ENCODE results near the gene NLRP8. TPM values are rescaled to one million over a fixed set of nuclear protein-coding genes. Genes with fewer than 3 reads are reported as not detected.
A peak's percentile ranks its signal among the peaks of the same experiment; 100 is the strongest.

The NLRP8 gene
- total RNA-seq, 6 donors from 2014 or later = not detected

DNA sequence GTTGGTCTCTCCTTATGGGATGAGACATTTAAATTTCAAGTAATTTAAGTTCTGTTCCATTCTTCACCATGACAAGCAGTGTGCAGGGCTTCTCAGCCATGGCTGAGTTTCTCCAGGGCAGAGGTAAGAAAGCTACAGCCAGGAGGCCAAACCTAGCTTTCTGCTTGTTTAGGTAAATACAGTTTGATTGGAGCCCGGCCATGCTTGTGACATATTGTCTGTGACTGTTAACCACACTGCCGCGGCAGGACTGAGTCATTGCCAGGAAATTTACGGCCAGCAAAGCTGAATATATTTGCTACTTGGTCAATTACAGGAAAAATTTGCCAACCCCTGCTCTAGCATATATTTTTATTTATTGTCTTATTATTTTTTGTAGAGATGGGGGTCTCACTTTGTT, 10.7 kb downstream of the NLRP8 start:
- Histone ChIP-seq H3K36me3 (no peaks in the 10 kb centered on the region), H3K27me3 (no peaks in the 10 kb centered on the region), H3K4me1 (no peaks in the 10 kb centered on the region), H3K4me3 (no peak overlapping the region), H3K27ac (no peak overlapping the region), H3K9me3 (no peaks in the 10 kb centered on the region)
- ATAC-seq (ENCODE audit: low FRiP score in 2 of 2) (no peak), DNase-seq (no peak)
- 85 to 88% methylated on average over 4 of the region's 4 CpGs for WGBS, 2 donors
- TF ChIP-seq, protein P1, sequence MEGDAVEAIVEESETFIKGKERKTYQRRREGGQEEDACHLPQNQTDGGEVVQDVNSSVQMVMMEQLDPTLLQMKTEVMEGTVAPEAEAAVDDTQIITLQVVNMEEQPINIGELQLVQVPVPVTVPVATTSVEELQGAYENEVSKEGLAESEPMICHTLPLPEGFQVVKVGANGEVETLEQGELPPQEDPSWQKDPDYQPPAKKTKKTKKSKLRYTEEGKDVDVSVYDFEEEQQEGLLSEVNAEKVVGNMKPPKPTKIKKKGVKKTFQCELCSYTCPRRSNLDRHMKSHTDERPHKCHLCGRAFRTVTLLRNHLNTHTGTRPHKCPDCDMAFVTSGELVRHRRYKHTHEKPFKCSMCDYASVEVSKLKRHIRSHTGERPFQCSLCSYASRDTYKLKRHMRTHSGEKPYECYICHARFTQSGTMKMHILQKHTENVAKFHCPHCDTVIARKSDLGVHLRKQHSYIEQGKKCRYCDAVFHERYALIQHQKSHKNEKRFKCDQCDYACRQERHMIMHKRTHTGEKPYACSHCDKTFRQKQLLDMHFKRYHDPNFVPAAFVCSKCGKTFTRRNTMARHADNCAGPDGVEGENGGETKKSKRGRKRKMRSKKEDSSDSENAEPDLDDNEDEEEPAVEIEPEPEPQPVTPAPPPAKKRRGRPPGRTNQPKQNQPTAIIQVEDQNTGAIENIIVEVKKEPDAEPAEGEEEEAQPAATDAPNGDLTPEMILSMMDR (IDR thresholded peaks at IDR 0.05) = no peak
- TF ChIP-seq EP300 (IDR thresholded peaks at IDR 0.05) (no peak), POLR2AphosphoS5 (IDR thresholded peaks at IDR 0.05) (no peak), POLR2A (IDR thresholded peaks at IDR 0.05) (no peak)

DNA sequence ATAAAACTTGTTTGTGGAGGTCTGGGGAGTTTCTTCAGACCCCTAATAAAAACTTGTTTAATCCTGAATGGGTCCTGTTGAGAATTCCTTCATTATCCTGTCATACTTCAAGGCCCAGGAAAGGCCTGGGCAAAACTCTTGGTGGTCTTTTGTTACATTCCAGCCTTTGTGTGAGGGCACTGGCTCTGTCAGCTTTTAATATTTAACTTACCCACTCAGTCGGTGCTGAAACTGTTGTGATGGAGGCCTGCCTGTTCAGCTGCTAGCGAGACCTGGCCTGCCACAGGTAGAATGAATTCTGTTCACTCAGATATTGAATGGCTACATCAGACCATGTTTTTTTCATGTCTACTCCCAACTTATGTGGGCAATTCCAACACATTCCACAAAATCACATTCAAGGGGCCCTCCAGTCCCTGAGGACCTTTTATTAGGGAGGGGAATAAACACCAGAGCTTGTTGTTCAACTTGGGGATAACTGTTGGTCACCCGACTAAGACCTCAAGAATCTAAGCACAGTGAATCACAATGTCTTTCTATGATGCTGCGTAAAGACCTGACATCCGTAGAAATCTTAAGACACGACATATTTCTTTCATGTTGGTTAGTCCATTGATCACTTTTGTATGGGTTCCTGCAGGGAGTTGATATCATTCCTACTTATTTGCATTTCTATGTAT, 12.5 kb downstream of the NLRP8 start:
- no peaks in the 10 kb centered on the region for H3K36me3 ChIP-seq
- TF ChIP-seq POLR2A (IDR thresholded peaks at IDR 0.05) = no peak
- no peak for TF ChIP-seq POLR2AphosphoS5 (IDR thresholded peaks at IDR 0.05)
- no peak for TF ChIP-seq EP300 (IDR thresholded peaks at IDR 0.05)
- TF ChIP-seq, protein P1 (IDR thresholded peaks at IDR 0.05) = no peak
- H3K4me1 ChIP-seq = no peaks in the 10 kb centered on the region
- no peak for DNase-seq
- H3K4me3 ChIP-seq = no peak overlapping the region
- ATAC-seq (ENCODE audit: low FRiP score in 2 of 2) = no peak
- no peak overlapping the region for H3K27ac ChIP-seq
- H3K27me3 ChIP-seq = no peaks in the 10 kb centered on the region
- WGBS, 2 donors = 78 to 89% methylated on average over 6 of the region's 6 CpGs
- no peaks in the 10 kb centered on the region for H3K9me3 ChIP-seq

DNA sequence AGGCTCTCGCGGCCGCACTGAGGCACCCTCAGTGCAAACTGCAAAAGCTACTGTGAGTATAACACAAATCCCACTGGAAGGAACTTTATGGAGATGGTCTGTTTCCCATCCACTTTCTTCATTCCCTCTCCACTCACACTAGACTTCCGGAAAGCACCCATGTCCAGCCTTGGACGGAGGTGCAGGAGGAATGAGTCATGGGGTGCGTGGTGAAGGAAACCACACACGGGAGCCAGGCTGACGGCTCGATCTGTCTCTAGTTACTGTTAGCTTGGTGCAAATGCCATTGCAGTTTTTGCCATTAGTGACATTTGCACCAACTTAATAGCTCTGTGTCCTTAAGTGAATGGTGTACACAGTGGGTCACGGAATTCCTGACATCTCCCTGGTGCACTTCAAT, 14.6 kb downstream of the NLRP8 start:
- H3K4me3 ChIP-seq = no peak overlapping the region
- WGBS, 2 donors = 90 to 95% methylated on average over 10 of the region's 10 CpGs
- H3K27me3 ChIP-seq = no peaks in the 10 kb centered on the region
- ATAC-seq (ENCODE audit: low FRiP score in 2 of 2) (no peak), DNase-seq (no peak)
- no peaks in the 10 kb centered on the region for H3K9me3 ChIP-seq
- no peak overlapping the region for H3K27ac ChIP-seq
- no peaks in the 10 kb centered on the region for H3K36me3 ChIP-seq
- TF ChIP-seq EP300 (IDR thresholded peaks at IDR 0.05) = no peak
- no peak for TF ChIP-seq POLR2A (IDR thresholded peaks at IDR 0.05)
- TF ChIP-seq, protein P1 (IDR thresholded peaks at IDR 0.05) = no peak
- TF ChIP-seq POLR2AphosphoS5 (IDR thresholded peaks at IDR 0.05) = no peak
- no peaks in the 10 kb centered on the region for H3K4me1 ChIP-seq

DNA sequence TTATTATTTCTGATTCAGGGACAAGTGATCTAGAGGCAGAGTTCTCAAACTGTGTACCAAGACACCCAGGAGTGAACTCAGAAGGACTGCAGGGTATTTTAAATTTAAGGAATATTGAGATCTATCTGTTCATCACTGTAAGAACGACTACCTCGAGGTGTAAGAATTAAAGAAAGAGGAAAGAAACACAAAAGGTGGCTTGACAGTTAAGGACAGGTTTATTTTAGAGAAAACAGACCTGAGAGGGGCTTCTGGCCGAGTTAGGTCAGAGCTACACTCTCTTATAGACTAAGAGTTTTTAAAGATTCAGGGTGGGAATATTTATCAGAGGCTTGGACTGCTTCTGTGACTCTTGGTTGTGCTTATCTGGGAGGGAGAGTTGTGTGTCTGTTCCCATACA, 26.4 kb downstream of the NLRP8 start:
- H3K36me3 ChIP-seq = no peaks in the 10 kb centered on the region
- no peak overlapping the region for H3K4me3 ChIP-seq
- no peak for DNase-seq
- peaks cover 0 to 6% (median 3%) of the 10 kb centered on the region in 4 donors for H3K9me3 ChIP-seq
- TF ChIP-seq POLR2A (IDR thresholded peaks at IDR 0.05) (no peak), POLR2AphosphoS5 (IDR thresholded peaks at IDR 0.05) (no peak), EP300 (IDR thresholded peaks at IDR 0.05) (no peak)
- TF ChIP-seq, protein P1 (IDR thresholded peaks at IDR 0.05) = no peak
- H3K27ac ChIP-seq = no peak overlapping the region
- H3K27me3 ChIP-seq = no peaks in the 10 kb centered on the region
- H3K4me1 ChIP-seq = no peaks in the 10 kb centered on the region
- ATAC-seq (ENCODE audit: low FRiP score in 2 of 2) = no peak
- WGBS, 2 donors = 23 to 56% methylated on average over 3 of the region's 3 CpGs

DNA sequence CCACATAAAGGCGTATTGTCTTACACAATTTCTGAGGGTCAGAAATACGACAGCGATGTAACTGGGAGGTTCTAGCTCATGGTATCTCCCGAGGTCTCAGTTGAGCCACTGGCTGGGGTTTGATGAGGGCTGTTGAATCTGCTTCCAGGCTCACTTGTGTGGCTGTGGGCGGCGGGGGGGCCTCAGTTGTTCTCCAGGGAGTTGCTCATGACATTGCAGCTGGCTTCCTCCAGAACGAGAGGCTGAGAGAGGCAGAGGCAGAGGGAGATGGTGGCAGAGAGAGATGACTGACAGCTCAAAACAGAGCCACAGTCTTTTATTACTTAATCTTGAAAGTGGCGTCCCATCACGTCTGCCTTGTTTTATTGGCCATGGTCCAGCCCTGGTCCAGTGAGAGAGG, 32.8 kb downstream of the NLRP8 start:
- H3K4me1 ChIP-seq = no peaks in the 10 kb centered on the region
- DNase-seq = peak in 1 of 2 donors; percentile 52
- TF ChIP-seq, protein P1 (IDR thresholded peaks at IDR 0.05) = no peak
- no peak for TF ChIP-seq EP300 (IDR thresholded peaks at IDR 0.05)
- no peak for TF ChIP-seq POLR2AphosphoS5 (IDR thresholded peaks at IDR 0.05)
- TF ChIP-seq POLR2A (IDR thresholded peaks at IDR 0.05) = no peak
- H3K9me3 ChIP-seq = peaks cover 0 to 12% (median 4%) of the 10 kb centered on the region in 4 donors
- 82 to 91% methylated on average over 7 to 9 of the region's 9 CpGs for WGBS, 2 donors
- no peaks in the 10 kb centered on the region for H3K36me3 ChIP-seq
- H3K27ac ChIP-seq = no peak overlapping the region
- H3K4me3 ChIP-seq = no peak overlapping the region
- ATAC-seq (ENCODE audit: low FRiP score in 2 of 2) = no peak
- H3K27me3 ChIP-seq = no peaks in the 10 kb centered on the region
